GM23338 (cell line): ENCODE data around the gene ARID1B. TPM values are rescaled to one million over a fixed set of nuclear protein-coding genes. Genes with fewer than 3 reads are reported as not detected.

ENCODE experiments used
- ATAC-seq: fragments of 200-7000 bp; cut with Tn5 transposase; 3 replicates; pipeline ENCODE4 v1.9.1; 2020
- DNase-seq: peaks from one replicate; pipeline ENCODE4 v3.0.0-alpha.2; 2015; ENCODE audit warnings: low spot score
- H2AFZ ChIP-seq: fragments of 200-600 bp; sonication (generic); 2 replicates; pipeline ENCODE4 v1.8.0; 2016; ENCODE audit warnings: antibody characterized with exemption, mild to moderate bottlenecking, moderate library complexity
- H3F3A ChIP-seq: fragments of 200-600 bp; sonication (generic); replicated peaks from 2 replicates; pipeline ENCODE4 v1.8.0; 2017; ENCODE audit warnings: antibody characterized with exemption, mixed run types, low read depth
- H3K27ac ChIP-seq: fragments of 200-600 bp; sonication (generic); 2 replicates; pipeline ENCODE4 v1.6.1; 2016; ENCODE audit warnings: low read depth
- H3K27me3 ChIP-seq: fragments of 200-600 bp; sonication (generic); 2 replicates; pipeline ENCODE4 v1.8.0; 2016; ENCODE audit warnings: mild to moderate bottlenecking, mixed run types, moderate library complexity; ENCODE audit not compliant: insufficient read depth
- H3K36me3 ChIP-seq: fragments of 200-600 bp; sonication (generic); 2 replicates; pipeline ENCODE4 v1.8.0; 2016; ENCODE audit warnings: mild to moderate bottlenecking; ENCODE audit not compliant: insufficient read depth
- H3K4me1 ChIP-seq: fragments of 200-600 bp; sonication (generic); 2 replicates; pipeline ENCODE4 v1.8.0; 2016; ENCODE audit warnings: mild to moderate bottlenecking, moderate library complexity; ENCODE audit not compliant: insufficient read depth
- H3K4me2 ChIP-seq: fragments of 200-600 bp; sonication (generic); 2 replicates; pipeline ENCODE4 v1.7.1; 2017; ENCODE audit warnings: mixed run types
- H3K4me3 ChIP-seq: fragments of 200-600 bp; sonication (generic); 2 replicates; pipeline ENCODE4 v1.6.1; 2016; ENCODE audit warnings: mixed run types
- H3K79me2 ChIP-seq: fragments of 200-600 bp; sonication (generic); replicated peaks from 2 replicates; pipeline ENCODE4 v1.8.0; 2017; ENCODE audit warnings: mild to moderate bottlenecking; ENCODE audit not compliant: insufficient read depth
- H3K9me2 ChIP-seq: fragments of 200-600 bp; sonication (generic); 2 replicates; pipeline ENCODE4 v1.8.0; 2017; ENCODE audit not compliant: insufficient read depth
- H4K20me1 ChIP-seq: fragments of 200-600 bp; sonication (generic); replicated peaks from 2 replicates; pipeline ENCODE4 v1.8.0; 2017; ENCODE audit warnings: mild to moderate bottlenecking; ENCODE audit not compliant: insufficient read depth
- H3K27ac Mint-ChIP-seq: 2 replicates; pipeline ENCODE4 v1.8.0; 2020; ENCODE audit warnings: inconsistent platforms, mild to moderate bottlenecking, moderate library complexity, mixed read lengths
- H3K27me3 Mint-ChIP-seq: 3 replicates; pipeline ENCODE4 v1.8.0; 2022; ENCODE audit warnings: low read depth, mild to moderate bottlenecking, moderate library complexity, mixed read lengths, inconsistent platforms; ENCODE audit not compliant: insufficient read depth, poor library complexity
- H3K36me3 Mint-ChIP-seq: 3 replicates; pipeline ENCODE4 v1.8.0; 2021; ENCODE audit warnings: low read depth, mild to moderate bottlenecking, inconsistent platforms, moderate library complexity, mixed read lengths
- H3K4me1 Mint-ChIP-seq: 3 replicates; pipeline ENCODE4 v1.8.0; 2020; ENCODE audit warnings: mild to moderate bottlenecking, inconsistent platforms, mixed read lengths
- H3K4me3 Mint-ChIP-seq: 3 replicates; pipeline ENCODE4 v1.8.0; 2021; ENCODE audit warnings: moderate library complexity, mild to moderate bottlenecking, inconsistent platforms, mixed read lengths
- H3K9me3 Mint-ChIP-seq: 3 replicates; pipeline ENCODE4 v1.8.0; 2020; ENCODE audit warnings: moderate library complexity, mild to moderate bottlenecking, inconsistent platforms, mixed read lengths
- CREB1 ChIP-seq: fragments of 250-450 bp; sonication (Bioruptor Pico); IDR thresholded peaks from 2 replicates; pipeline ENCODE4 v1.5.0; 2020; ENCODE audit warnings: low read depth, mild to moderate bottlenecking, moderate library complexity
- EZH2 ChIP-seq: fragments of 200-600 bp; sonication (generic); IDR thresholded peaks from one replicate; pipeline ENCODE4 v1.8.0; 2017; ENCODE audit warnings: antibody characterized with exemption, mild to moderate bottlenecking, low read depth; ENCODE audit not compliant: unreplicated experiment
- EZH2phosphoT487 ChIP-seq: fragments of 200-600 bp; sonication (generic); IDR thresholded peaks from one replicate; pipeline ENCODE4 v1.8.1; 2018; ENCODE audit warnings: antibody characterized with exemption; ENCODE audit not compliant: unreplicated experiment
- JUNB ChIP-seq: IDR thresholded peaks from one replicate; pipeline ENCODE4 v1.6.1; 2016; ENCODE audit warnings: antibody characterized with exemption; ENCODE audit not compliant: unreplicated experiment
- NANOG ChIP-seq: IDR thresholded peaks from 2 replicates; pipeline ENCODE4 v1.6.1; 2016; ENCODE audit warnings: antibody characterized with exemption, borderline replicate concordance
- POLR2AphosphoS5 ChIP-seq: IDR thresholded peaks from 2 replicates; pipeline ENCODE4 v1.6.1; 2016; ENCODE audit warnings: antibody characterized with exemption, low read depth
- STAT1 ChIP-seq: IDR thresholded peaks from one replicate; pipeline ENCODE4 v1.6.1; 2016; ENCODE audit warnings: antibody characterized with exemption; ENCODE audit not compliant: unreplicated experiment
- ZNF114 ChIP-seq: fragments of 250-450 bp; sonication (Bioruptor Pico); IDR thresholded peaks from 2 replicates; pipeline ENCODE4 v1.5.0; 2020; ENCODE audit warnings: mild to moderate bottlenecking, moderate library complexity
- ZNF331 ChIP-seq: fragments of 250-450 bp; sonication (Bioruptor Pico); IDR thresholded peaks from 2 replicates; pipeline ENCODE4 v1.5.0; 2020; ENCODE audit warnings: low read depth, mild to moderate bottlenecking, moderate library complexity
- polyA plus RNA-seq: library from polyadenylated mRNA; unstranded; fragments of >200 nt; fragmentation: Nextera tagmentation; extraction: Ambion mirVana; gene quantifications from 2 replicates; pipeline ENCODE4 v1.2.1, GENCODE V29; 2016
- total RNA-seq: library from RNA; depleted of rRNA; stranded (reverse); fragments of >200 nt; shearing (Covaris generic); gene quantifications from 2 replicates; pipeline ENCODE4 v1.2.3, GENCODE V29; 2014
- TF ChIP-seq, protein P1 (sequence below): IDR thresholded peaks from 2 replicates; pipeline ENCODE4 v1.6.1; 2016; ENCODE audit warnings: antibody characterized with exemption
- TF ChIP-seq, protein P2 (sequence below), 2 experiments: fragments of 200-600 bp in 1 of 2; sonication (generic) in 1 of 2; conservative IDR thresholded peaks; 2 replicates each; pipeline versions ENCODE4 v1.5.1 to v1.6.1; 2016 to 2017; ENCODE audit warnings: antibody characterized with exemption in 2 of 2, low read depth in 2 of 2, mild to moderate bottlenecking in 2 of 2, moderate library complexity in 1 of 2
- TF ChIP-seq, protein P3 (sequence below): IDR thresholded peaks from one replicate; pipeline ENCODE4 v1.6.1; 2018; ENCODE audit warnings: antibody characterized with exemption; ENCODE audit not compliant: unreplicated experiment
- TF ChIP-seq, protein P4 (sequence below): fragments of 250-450 bp; sonication (Bioruptor Pico); IDR thresholded peaks from 2 replicates; pipeline ENCODE4 v1.5.0; 2020; ENCODE audit warnings: mild to moderate bottlenecking, moderate library complexity

Gene ARID1B
- total and polyA plus RNA-seq, 2 experiments from 2014 or later: 59.3 to 72.2 TPM

DNA sequence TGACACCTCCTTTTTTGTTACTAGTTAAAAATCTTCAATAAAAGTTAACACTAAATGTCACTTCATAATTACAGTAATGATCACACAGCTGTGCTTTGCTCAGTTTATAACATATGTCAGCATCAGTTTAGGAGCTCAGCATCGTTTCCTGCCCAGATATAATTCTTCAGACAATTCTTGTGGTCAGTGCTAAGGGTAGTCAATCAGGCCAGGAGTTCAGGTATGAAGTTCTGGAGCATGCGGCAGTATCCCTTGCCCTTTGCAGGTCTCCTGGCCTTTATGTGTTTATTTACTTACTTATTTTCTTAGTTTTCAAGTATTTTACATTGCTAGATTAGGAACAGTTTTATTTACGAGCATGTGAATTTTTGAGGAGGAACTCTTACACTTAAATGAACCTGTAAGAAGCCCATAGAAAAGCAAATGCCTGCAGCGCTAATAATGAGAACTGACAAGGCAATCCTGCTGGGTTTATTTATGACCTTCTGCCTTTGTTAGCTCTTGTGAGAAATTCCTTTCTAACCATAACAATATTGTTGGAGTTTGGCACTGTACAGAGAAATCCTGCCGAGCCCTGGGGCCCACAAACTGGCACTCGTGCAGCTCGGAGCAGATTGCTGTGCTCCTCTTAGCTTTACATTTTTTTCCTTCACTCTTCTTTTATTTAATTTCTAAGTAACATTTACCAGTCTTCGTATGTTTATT is 293.4 kb downstream of the ARID1B start:
- no peaks in the 10 kb centered on the region for H3K36me3 Mint-ChIP-seq
- no peaks in the 10 kb centered on the region for H3K9me3 Mint-ChIP-seq
- Histone ChIP-seq H2AFZ (no peak overlapping the region), H3K36me3 (no peaks in the 10 kb centered on the region), H3K4me1 (peaks cover 34% of the 10 kb centered on the region), H3K4me3 (no peak overlapping the region), H3K4me2 (peak overlapping the region; percentile 62), H3K9me2 (no peaks in the 10 kb centered on the region), H3K79me2 (peaks cover 83% of the 10 kb centered on the region), H3K27me3 (no peaks in the 10 kb centered on the region), H4K20me1 (no peaks in the 10 kb centered on the region), H3F3A (no peaks in the 10 kb centered on the region), H3K27ac (no peak overlapping the region)
- DNase-seq (no peak), ATAC-seq (peak; percentile 40; the same call in 2 of the 3 replicates)
- TF ChIP-seq, protein P1, sequence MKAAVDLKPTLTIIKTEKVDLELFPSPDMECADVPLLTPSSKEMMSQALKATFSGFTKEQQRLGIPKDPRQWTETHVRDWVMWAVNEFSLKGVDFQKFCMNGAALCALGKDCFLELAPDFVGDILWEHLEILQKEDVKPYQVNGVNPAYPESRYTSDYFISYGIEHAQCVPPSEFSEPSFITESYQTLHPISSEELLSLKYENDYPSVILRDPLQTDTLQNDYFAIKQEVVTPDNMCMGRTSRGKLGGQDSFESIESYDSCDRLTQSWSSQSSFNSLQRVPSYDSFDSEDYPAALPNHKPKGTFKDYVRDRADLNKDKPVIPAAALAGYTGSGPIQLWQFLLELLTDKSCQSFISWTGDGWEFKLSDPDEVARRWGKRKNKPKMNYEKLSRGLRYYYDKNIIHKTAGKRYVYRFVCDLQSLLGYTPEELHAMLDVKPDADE: no peak
- no peak for TF ChIP-seq POLR2AphosphoS5
- TF ChIP-seq, protein P2, sequence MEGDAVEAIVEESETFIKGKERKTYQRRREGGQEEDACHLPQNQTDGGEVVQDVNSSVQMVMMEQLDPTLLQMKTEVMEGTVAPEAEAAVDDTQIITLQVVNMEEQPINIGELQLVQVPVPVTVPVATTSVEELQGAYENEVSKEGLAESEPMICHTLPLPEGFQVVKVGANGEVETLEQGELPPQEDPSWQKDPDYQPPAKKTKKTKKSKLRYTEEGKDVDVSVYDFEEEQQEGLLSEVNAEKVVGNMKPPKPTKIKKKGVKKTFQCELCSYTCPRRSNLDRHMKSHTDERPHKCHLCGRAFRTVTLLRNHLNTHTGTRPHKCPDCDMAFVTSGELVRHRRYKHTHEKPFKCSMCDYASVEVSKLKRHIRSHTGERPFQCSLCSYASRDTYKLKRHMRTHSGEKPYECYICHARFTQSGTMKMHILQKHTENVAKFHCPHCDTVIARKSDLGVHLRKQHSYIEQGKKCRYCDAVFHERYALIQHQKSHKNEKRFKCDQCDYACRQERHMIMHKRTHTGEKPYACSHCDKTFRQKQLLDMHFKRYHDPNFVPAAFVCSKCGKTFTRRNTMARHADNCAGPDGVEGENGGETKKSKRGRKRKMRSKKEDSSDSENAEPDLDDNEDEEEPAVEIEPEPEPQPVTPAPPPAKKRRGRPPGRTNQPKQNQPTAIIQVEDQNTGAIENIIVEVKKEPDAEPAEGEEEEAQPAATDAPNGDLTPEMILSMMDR (conservative IDR thresholded peaks at IDR 0.05; ENCODE audit: low read depth in 2 of 2): no peak
- no peak for TF ChIP-seq ZNF331 (CRISPR knock-in tag)
- TF ChIP-seq EZH2: no peak
- no peak for TF ChIP-seq STAT1
- TF ChIP-seq JUNB: no peak
- TF ChIP-seq, protein P3, sequence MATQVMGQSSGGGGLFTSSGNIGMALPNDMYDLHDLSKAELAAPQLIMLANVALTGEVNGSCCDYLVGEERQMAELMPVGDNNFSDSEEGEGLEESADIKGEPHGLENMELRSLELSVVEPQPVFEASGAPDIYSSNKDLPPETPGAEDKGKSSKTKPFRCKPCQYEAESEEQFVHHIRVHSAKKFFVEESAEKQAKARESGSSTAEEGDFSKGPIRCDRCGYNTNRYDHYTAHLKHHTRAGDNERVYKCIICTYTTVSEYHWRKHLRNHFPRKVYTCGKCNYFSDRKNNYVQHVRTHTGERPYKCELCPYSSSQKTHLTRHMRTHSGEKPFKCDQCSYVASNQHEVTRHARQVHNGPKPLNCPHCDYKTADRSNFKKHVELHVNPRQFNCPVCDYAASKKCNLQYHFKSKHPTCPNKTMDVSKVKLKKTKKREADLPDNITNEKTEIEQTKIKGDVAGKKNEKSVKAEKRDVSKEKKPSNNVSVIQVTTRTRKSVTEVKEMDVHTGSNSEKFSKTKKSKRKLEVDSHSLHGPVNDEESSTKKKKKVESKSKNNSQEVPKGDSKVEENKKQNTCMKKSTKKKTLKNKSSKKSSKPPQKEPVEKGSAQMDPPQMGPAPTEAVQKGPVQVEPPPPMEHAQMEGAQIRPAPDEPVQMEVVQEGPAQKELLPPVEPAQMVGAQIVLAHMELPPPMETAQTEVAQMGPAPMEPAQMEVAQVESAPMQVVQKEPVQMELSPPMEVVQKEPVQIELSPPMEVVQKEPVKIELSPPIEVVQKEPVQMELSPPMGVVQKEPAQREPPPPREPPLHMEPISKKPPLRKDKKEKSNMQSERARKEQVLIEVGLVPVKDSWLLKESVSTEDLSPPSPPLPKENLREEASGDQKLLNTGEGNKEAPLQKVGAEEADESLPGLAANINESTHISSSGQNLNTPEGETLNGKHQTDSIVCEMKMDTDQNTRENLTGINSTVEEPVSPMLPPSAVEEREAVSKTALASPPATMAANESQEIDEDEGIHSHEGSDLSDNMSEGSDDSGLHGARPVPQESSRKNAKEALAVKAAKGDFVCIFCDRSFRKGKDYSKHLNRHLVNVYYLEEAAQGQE: no peak
- no peak for TF ChIP-seq ZNF114 (CRISPR knock-in tag)
- no peak for TF ChIP-seq NANOG
- no peak for TF ChIP-seq EZH2phosphoT487
- TF ChIP-seq, protein P4, sequence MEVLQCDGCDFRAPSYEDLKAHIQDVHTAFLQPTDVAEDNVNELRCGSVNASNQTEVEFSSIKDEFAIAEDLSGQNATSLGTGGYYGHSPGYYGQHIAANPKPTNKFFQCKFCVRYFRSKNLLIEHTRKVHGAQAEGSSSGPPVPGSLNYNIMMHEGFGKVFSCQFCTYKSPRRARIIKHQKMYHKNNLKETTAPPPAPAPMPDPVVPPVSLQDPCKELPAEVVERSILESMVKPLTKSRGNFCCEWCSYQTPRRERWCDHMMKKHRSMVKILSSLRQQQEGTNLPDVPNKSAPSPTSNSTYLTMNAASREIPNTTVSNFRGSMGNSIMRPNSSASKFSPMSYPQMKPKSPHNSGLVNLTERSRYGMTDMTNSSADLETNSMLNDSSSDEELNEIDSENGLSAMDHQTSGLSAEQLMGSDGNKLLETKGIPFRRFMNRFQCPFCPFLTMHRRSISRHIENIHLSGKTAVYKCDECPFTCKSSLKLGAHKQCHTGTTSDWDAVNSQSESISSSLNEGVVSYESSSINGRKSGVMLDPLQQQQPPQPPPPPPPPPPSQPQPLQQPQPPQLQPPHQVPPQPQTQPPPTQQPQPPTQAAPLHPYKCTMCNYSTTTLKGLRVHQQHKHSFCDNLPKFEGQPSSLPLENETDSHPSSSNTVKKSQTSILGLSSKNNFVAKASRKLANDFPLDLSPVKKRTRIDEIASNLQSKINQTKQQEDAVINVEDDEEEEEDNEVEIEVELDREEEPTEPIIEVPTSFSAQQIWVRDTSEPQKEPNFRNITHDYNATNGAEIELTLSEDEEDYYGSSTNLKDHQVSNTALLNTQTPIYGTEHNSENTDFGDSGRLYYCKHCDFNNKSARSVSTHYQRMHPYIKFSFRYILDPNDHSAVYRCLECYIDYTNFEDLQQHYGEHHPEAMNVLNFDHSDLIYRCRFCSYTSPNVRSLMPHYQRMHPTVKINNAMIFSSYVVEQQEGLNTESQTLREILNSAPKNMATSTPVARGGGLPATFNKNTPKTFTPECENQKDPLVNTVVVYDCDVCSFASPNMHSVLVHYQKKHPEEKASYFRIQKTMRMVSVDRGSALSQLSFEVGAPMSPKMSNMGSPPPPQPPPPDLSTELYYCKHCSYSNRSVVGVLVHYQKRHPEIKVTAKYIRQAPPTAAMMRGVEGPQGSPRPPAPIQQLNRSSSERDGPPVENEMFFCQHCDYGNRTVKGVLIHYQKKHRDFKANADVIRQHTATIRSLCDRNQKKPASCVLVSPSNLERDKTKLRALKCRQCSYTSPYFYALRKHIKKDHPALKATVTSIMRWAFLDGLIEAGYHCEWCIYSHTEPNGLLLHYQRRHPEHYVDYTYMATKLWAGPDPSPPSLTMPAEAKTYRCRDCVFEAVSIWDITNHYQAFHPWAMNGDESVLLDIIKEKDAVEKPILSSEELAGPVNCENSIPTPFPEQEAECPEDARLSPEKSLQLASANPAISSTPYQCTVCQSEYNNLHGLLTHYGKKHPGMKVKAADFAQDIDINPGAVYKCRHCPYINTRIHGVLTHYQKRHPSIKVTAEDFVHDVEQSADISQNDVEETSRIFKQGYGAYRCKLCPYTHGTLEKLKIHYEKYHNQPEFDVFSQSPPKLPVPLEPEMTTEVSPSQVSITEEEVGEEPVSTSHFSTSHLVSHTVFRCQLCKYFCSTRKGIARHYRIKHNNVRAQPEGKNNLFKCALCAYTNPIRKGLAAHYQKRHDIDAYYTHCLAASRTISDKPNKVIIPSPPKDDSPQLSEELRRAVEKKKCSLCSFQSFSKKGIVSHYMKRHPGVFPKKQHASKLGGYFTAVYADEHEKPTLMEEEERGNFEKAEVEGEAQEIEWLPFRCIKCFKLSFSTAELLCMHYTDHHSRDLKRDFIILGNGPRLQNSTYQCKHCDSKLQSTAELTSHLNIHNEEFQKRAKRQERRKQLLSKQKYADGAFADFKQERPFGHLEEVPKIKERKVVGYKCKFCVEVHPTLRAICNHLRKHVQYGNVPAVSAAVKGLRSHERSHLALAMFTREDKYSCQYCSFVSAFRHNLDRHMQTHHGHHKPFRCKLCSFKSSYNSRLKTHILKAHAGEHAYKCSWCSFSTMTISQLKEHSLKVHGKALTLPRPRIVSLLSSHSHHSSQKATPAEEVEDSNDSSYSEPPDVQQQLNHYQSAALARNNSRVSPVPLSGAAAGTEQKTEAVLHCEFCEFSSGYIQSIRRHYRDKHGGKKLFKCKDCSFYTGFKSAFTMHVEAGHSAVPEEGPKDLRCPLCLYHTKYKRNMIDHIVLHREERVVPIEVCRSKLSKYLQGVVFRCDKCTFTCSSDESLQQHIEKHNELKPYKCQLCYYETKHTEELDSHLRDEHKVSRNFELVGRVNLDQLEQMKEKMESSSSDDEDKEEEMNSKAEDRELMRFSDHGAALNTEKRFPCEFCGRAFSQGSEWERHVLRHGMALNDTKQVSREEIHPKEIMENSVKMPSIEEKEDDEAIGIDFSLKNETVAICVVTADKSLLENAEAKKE (CRISPR knock-in tag): no peak
- TF ChIP-seq CREB1 (CRISPR knock-in tag): no peak
- H3K27me3 Mint-ChIP-seq: peaks cover 2% of the 10 kb centered on the region
- peaks cover 45% of the 10 kb centered on the region for H3K4me1 Mint-ChIP-seq
- no peak overlapping the region for H3K4me3 Mint-ChIP-seq
- H3K27ac Mint-ChIP-seq: no peak overlapping the region
